Liver (tissue), 9 donors: Measurements from ENCODE around the gene DNMT3A. TPM values are rescaled to one million over a fixed set of nuclear protein-coding genes. Genes with fewer than 3 reads are reported as not detected.

Experiments used
- DNase-seq: peaks from one replicate; pipeline ENCODE4 v3.0.0-alpha.2; 2017; ENCODE audit warnings: low spot score
- H3K27ac ChIP-seq, 2 donors: one replicate each; pipeline ENCODE4 v1.7.0; 2013; ENCODE audit warnings: inconsistent platforms in 2 of 2, low read length in 2 of 2, control low read depth in 1 of 2, low read depth in 1 of 2, mild to moderate bottlenecking in 1 of 2
- H3K27me3 ChIP-seq, 4 donors: one replicate each; pipeline versions ENCODE4 v1.6.1 to v1.7.0; 2013; ENCODE audit warnings: low read length in 3 of 4, inconsistent platforms in 1 of 4, mild to moderate bottlenecking in 1 of 4, moderate library complexity in 1 of 4; ENCODE audit not compliant: control insufficient read depth in 4 of 4, insufficient read depth in 4 of 4
- H3K36me3 ChIP-seq, 4 donors: one replicate each; pipeline versions ENCODE4 v1.6.1 to v1.7.0; 2013; ENCODE audit warnings: low read length in 3 of 4, mild to moderate bottlenecking in 3 of 4, low read depth in 1 of 4, moderate library complexity in 1 of 4; ENCODE audit not compliant: control insufficient read depth in 4 of 4, insufficient read depth in 3 of 4
- H3K4me1 ChIP-seq, 4 donors: one replicate each; pipeline versions ENCODE4 v1.6.1 to v1.7.0; 2013; ENCODE audit warnings: low read length in 3 of 4, mild to moderate bottlenecking in 3 of 4, moderate library complexity in 1 of 4; ENCODE audit not compliant: control insufficient read depth in 4 of 4, insufficient read depth in 4 of 4
- H3K4me3 ChIP-seq, 3 donors: one replicate each; pipeline versions ENCODE4 v1.6.1 to v1.7.0; 2013; ENCODE audit warnings: low read length in 3 of 3, control low read depth in 1 of 3, low read depth in 1 of 3, mild to moderate bottlenecking in 1 of 3
- H3K9ac ChIP-seq, 2 donors: one replicate each; pipeline ENCODE4 v1.7.0; 2013; ENCODE audit warnings: low read length in 2 of 2, mild to moderate bottlenecking in 2 of 2, moderate library complexity in 2 of 2, control low read depth in 1 of 2, low read depth in 1 of 2
- H3K9me3 ChIP-seq, 4 donors: one replicate each; pipeline versions ENCODE4 v1.6.1 to v1.7.0; 2013; ENCODE audit warnings: low read length in 3 of 4; ENCODE audit not compliant: control insufficient read depth in 4 of 4
- ATF3 ChIP-seq: IDR thresholded peaks from 2 replicates; pipeline ENCODE4 v1.6.1; 2016; ENCODE audit warnings: antibody characterized with exemption
- EGR1 ChIP-seq, 2 donors: IDR thresholded peaks; 2 replicates each; pipeline ENCODE4 v1.6.1; 2016 to 2018; ENCODE audit warnings: antibody characterized with exemption in 2 of 2, low read depth in 2 of 2
- FOXA1 ChIP-seq: IDR thresholded peaks from 2 replicates; pipeline ENCODE4 v1.6.1; 2016; ENCODE audit warnings: antibody characterized with exemption
- FOXA2 ChIP-seq: IDR thresholded peaks from 2 replicates; pipeline ENCODE4 v1.6.1; 2016; ENCODE audit warnings: antibody characterized with exemption
- GABPA ChIP-seq, 2 donors: IDR thresholded peaks in 1 of 2; conservative IDR thresholded peaks in 1 of 2; 2 replicates each; pipeline ENCODE4 v1.6.1; 2016; ENCODE audit warnings: antibody characterized with exemption in 2 of 2, mild to moderate bottlenecking in 1 of 2, moderate library complexity in 1 of 2
- HNF4A ChIP-seq, 2 donors: conservative IDR thresholded peaks; 2 replicates each; pipeline ENCODE4 v1.6.1; 2016; ENCODE audit warnings: antibody characterized with exemption in 2 of 2, mild to moderate bottlenecking in 2 of 2
- HNF4G ChIP-seq: IDR thresholded peaks from 2 replicates; pipeline ENCODE4 v1.6.1; 2016; ENCODE audit warnings: antibody characterized with exemption
- JUND ChIP-seq, 2 donors: IDR thresholded peaks; 2 replicates each; pipeline ENCODE4 v1.6.1; 2016; ENCODE audit warnings: antibody characterized with exemption in 2 of 2
- MAX ChIP-seq: IDR thresholded peaks from 2 replicates; pipeline ENCODE4 v1.6.1; 2016; ENCODE audit warnings: antibody characterized with exemption
- RAD21 ChIP-seq, 2 donors: IDR thresholded peaks; 2 replicates each; pipeline ENCODE4 v1.6.1; 2016; ENCODE audit warnings: antibody characterized with exemption in 2 of 2, mild to moderate bottlenecking in 2 of 2
- REST ChIP-seq: IDR thresholded peaks from 2 replicates; pipeline ENCODE4 v1.6.1; 2016; ENCODE audit warnings: antibody characterized with exemption, mild to moderate bottlenecking
- RXRA ChIP-seq, 2 donors: IDR thresholded peaks; 2 replicates each; pipeline ENCODE4 v1.6.1; 2017 to 2018; ENCODE audit warnings: antibody characterized with exemption in 2 of 2, mild to moderate bottlenecking in 1 of 2
- SP1 ChIP-seq: IDR thresholded peaks from 2 replicates; pipeline ENCODE4 v1.6.1; 2018; ENCODE audit warnings: antibody characterized with exemption, mild to moderate bottlenecking
- TAF1 ChIP-seq: conservative IDR thresholded peaks from 2 replicates; pipeline ENCODE4 v1.6.1; 2016; ENCODE audit warnings: antibody characterized with exemption, mild to moderate bottlenecking
- YY1 ChIP-seq: IDR thresholded peaks from 2 replicates; pipeline ENCODE4 v1.6.1; 2016; ENCODE audit warnings: antibody characterized with exemption, mild to moderate bottlenecking
- ZBTB33 ChIP-seq: IDR thresholded peaks from 2 replicates; pipeline ENCODE4 v1.6.1; 2016; ENCODE audit warnings: antibody characterized with exemption
- WGBS: extraction: QIAGEN DNeasy Blood & Tissue Kit; methylation state at CpG from one replicate; pipeline ENCODE4 v1.1.7; 2013; 5-methylcytosine and 5-hydroxymethylcytosine counted together
- polyA plus RNA-seq, 2 donors: library from polyadenylated mRNA; stranded (reverse) in 1 of 2; unstranded in 1 of 2; fragments of 200-250 nt in 1 of 2; fragments of >200 nt in 1 of 2; fragmentation: Nextera tagmentation in 1 of 2; extraction: Ambion mirVana in 1 of 2; gene quantifications; one replicate each; pipeline versions ENCODE4 v1.2.1 to v1.2.3, GENCODE V29; 2013 to 2015
- total RNA-seq, 2 donors: library from RNA; depleted of rRNA; stranded (reverse); fragments of >200 nt; gene quantifications; one replicate each; pipeline ENCODE4 v1.2.3, GENCODE V29; 2014
- donor health status: healthy.
- donor health status: healthy.
- donor health status: healthy.
- donor health status: healthy.
- donor health status: healthy.

DNMT3A gene
- total and polyA plus RNA-seq, 4 donors = 3.5 to 24.2 (median 8.1) TPM

GRCh38 chr2:25300001-25300400 lies 41.7 kb downstream of the DNMT3A start:
- Histone ChIP-seq H3K27ac (no peak overlapping the region), H3K4me3 (no peak overlapping the region), H3K27me3 (no peaks in the 10 kb centered on the region), H3K9me3 (no peaks in the 10 kb centered on the region), H3K9ac (no peak overlapping the region), H3K4me1 (peaks cover 0 to 8% (median 3%) of the 10 kb centered on the region in 4 donors), H3K36me3 (peaks cover 1 to 11% (median 5%) of the 10 kb centered on the region in 4 donors)
- WGBS = 94% methylated on average over 12 of the region's 12 CpGs
- no peak for DNase-seq
- TF ChIP-seq FOXA1 = no peak
- no peak for TF ChIP-seq REST
- no peak for TF ChIP-seq ZBTB33
- no peak for TF ChIP-seq MAX
- no peak for TF ChIP-seq JUND (IDR thresholded peaks at IDR 0.05)

- Histone ChIP-seq H3K9ac (no peak overlapping the region), H3K9me3 (no peaks in the 10 kb centered on the region), H3K4me3 (no peak overlapping the region), H3K27ac (no peak overlapping the region), H3K4me1 (peaks cover 3 to 14% (median 6%) of the 10 kb centered on the region in 4 donors), H3K36me3 (peaks cover 1 to 11% (median 5%) of the 10 kb centered on the region in 4 donors), H3K27me3 (no peaks in the 10 kb centered on the region)
- TF ChIP-seq RXRA (IDR thresholded peaks at IDR 0.05) (no peak), SP1 (no peak), YY1 (no peak), ZBTB33 (no peak), TAF1 (no peak), FOXA2 (no peak), ATF3 (no peak), JUND (IDR thresholded peaks at IDR 0.05) (no peak), EGR1 (IDR thresholded peaks at IDR 0.05; ENCODE audit: low read depth in 2 of 2) (no peak), GABPA (IDR thresholded peaks at IDR 0.05 in 1 of 2, conservative IDR thresholded peaks at IDR 0.05 in 1 of 2) (no peak), HNF4A (conservative IDR thresholded peaks at IDR 0.05) (no peak), HNF4G (no peak), MAX (no peak), RAD21 (IDR thresholded peaks at IDR 0.05) (no peak)
- WGBS = 95% methylated on average over 7 of the region's 7 CpGs
- DNase-seq = no peak
Measured at GRCh38 chr2:25298776-25299431, 42.8 kb downstream of the DNMT3A start.
